Stimulated activated CD8-positive, alpha-beta memory T cell treated with anti-CD3 and anti-CD28 coated beads, Interleukin-7, amount 100 ng/mL, for 48 hours (primary cell): Measurements from ENCODE around the gene PGS1.

ENCODE experiments used
- DNase-seq, 2 donors: peaks; one replicate each; pipeline ENCODE4 v3.0.0-alpha.2; 2020; ENCODE audit warnings: low read depth in 1 of 2; ENCODE audit errors: extremely low read depth in 1 of 2

The PGS1 gene

DNA sequence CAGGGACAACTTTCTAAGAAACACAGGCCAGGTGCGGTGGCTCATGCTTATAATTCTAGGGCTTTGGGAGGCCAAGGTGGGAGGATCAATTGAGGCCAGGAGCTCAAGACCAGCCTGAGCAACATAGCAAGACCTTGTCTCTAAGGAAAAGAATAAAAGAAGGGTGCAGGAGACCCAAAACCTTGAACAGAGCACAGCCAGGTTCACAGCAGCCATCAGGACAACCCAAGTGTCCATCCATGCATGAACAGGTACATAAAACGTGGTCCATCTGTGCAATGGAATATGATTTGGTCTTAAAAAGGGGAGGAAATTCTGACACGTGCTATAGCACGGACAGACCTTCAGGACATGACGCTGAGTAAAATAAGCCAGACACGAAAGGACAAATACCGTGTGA is 91.0 kb downstream of the PGS1 start:
- no peak for DNase-seq

DNA sequence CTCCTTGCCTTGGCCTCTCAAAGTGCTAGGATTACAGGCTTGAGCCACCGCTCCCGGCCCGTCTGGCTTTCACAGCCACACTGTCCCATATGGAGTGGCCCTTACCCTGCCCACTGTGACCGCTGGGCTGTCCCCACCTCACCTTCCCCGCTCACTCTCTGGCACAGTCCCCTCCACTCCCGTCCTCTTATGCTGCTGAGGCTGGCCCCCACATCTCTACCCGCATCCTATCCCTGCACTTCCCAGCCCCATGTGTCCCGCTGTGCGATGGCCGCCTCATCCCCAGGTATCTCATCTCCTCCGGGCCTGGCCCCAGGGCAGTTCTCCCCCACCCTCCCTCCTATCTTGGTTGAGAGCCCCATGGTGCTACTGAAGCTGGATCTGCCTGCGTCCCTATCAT is 93.2 kb downstream of the PGS1 start:
- no peak for DNase-seq

DNA sequence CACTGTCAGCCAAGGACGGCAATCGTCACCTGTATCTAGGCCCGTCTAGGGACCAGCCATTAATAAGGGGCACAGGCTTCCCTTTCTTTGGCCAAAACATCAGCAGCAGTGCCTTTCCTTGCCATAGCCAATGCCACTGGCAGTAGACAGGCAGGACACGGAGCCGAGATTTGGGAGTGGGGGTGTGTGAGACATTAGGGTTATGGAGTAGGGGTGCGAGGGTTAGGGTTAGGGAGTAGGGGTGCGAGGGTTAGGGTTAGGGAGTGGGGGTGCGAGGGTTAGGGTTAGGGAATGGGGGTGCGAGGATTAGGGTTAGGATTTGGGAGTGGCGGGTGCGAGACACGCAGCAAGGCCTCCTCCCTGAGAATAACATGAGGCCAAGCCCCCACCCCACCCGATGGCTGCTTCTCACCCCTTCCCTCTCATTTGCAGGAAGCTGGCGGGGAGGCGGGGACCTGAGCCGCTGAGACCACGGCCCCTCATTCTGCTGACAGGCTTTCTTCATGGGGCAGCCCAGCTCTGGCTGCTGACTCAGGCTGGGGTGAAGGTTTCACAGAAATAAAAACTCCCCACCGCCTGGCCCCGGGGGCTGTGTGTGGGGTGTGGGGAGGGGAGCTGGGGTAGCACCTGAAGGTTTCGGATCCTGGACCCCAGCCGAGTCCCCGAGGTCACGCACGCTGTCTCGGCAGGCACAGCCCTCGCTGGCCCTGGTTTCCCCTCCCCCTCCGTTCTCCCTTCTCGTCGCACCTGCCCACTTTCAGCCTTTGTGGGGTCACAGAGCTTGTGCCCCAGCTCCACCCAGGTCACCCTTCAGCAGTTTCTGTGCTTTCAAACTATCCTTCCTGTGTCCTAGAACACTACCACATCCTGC is 93.8 kb downstream of the PGS1 start:
- DNase-seq: no peak

DNA sequence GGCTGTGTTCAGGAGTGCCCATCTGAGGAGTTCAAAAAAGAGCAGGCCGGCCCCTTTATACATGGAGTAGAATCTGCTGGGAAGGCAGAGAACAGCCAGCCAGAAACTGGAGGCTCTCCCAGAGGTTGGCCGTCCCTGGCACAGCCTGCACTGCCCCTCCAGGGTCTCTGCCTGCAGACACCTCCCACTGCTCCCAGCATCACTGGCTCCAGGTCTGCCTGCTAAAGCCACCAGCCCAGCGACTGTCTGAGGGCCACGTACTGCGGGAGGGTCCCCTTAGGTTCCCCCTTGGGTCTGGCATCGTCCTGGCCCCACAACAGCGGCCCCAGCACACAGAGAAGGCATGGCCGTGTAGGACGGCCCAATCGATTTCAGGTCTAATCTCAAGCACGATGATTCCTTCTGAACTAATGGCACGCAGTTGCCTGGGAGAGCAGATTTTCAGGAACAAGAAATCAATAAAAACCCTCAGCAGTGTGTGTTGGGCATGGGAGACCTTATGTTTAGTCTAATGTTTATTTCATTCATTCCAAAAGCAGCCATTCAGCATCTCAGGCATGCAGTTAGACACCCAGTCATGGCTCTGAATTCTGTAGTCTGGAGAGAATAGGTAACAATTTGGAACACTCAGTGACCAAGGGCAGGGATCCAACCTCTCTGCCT is 95.6 kb downstream of the PGS1 start:
- DNase-seq: no peak
